Immature natural killer cell (primary cell): ENCODE measurements around the gene SHD. TPM values are rescaled to one million over a fixed set of nuclear protein-coding genes. Genes with fewer than 3 reads are reported as not detected.
A peak's percentile ranks its signal among the peaks of the same experiment; 100 is the strongest.
"Not testable (repeated sequence)": the region's sequence is repeated elsewhere in the genome, so short reads cannot be mapped to it uniquely, and the experiment has no call there.

Source experiments
- DNase-seq, 3 donors: peaks; one replicate each; pipeline ENCODE4 v3.0.0; 2022; ENCODE audit warnings: mixed read lengths in 1 of 3
- H3K27ac Mint-ChIP-seq, 6 donors: one replicate each; pipeline ENCODE4 v1.8.0; 2020; ENCODE audit warnings: mixed read lengths in 6 of 6, mild to moderate bottlenecking in 5 of 6, inconsistent platforms in 4 of 6, moderate library complexity in 3 of 6
- H3K27me3 Mint-ChIP-seq, 3 donors: one replicate each; pipeline ENCODE4 v1.8.0; 2020 to 2021; ENCODE audit warnings: low read depth in 3 of 3, mild to moderate bottlenecking in 3 of 3, mixed read lengths in 3 of 3, moderate library complexity in 3 of 3, inconsistent platforms in 1 of 3
- H3K36me3 Mint-ChIP-seq, 3 donors: one replicate each; pipeline ENCODE4 v1.8.0; 2020; ENCODE audit warnings: mixed read lengths in 3 of 3, inconsistent platforms in 2 of 3, mild to moderate bottlenecking in 2 of 3
- H3K4me1 Mint-ChIP-seq, 2 donors: one replicate each; pipeline ENCODE4 v1.8.0; 2020; ENCODE audit warnings: inconsistent platforms in 2 of 2, mild to moderate bottlenecking in 2 of 2, mixed read lengths in 2 of 2, moderate library complexity in 1 of 2
- H3K4me3 Mint-ChIP-seq, 5 donors: one replicate each; pipeline ENCODE4 v1.8.0; 2020; ENCODE audit warnings: mild to moderate bottlenecking in 5 of 5, mixed read lengths in 5 of 5, inconsistent platforms in 3 of 5, moderate library complexity in 3 of 5
- H3K9me3 Mint-ChIP-seq, 6 donors: one replicate each; pipeline ENCODE4 v1.8.0; 2020; ENCODE audit warnings: mild to moderate bottlenecking in 6 of 6, mixed read lengths in 6 of 6, inconsistent platforms in 4 of 6, moderate library complexity in 3 of 6
- polyA plus RNA-seq, 3 donors: library from polyadenylated mRNA; unstranded; fragments of 300-500 nt; fragmentation: Illumina TruSeq; gene quantifications; one replicate each; pipeline ENCODE4 v1.2.3, GENCODE V29; 2021

SHD gene
- polyA plus RNA-seq, 3 donors from 2014 or later, result not detected

DNA sequence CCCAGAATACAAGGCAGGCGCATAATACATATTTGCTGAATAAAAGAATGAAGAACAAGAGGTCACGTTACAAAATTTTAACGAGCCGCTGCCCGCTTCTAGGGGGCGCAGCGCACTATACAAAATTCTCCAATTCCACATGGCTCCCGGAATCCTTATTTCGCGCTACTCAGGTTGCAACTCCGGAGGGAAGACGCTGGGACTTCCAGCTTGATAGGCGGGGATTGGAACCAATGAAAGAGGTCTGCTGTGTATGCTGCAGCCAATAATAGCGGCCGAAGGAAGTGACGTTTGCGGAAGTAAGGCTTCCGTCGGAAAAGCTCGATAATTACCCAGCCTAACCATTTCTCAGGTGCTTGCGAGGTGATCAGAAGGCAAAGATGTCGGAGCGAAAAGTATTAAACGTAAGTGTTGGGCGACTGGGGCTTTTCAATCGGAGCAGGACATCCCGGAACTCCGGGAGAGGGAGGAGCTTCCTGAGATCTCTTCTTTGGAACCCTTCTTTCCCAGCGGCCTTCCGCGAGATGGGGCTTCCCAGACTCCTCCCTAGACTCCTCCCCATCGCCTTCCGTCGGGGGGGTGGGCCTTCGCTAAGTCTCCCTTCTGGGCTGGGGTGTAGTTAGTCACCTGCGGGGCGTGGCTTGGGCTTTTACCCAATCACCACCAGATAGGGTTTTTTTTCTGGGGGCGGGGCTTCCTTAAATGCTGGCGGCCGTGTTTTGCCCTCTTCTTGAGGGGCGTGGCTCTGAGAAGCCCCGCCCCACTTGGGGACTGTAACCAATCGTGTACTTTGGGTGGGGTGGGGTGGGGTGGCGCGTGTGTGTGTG is 32.1 kb upstream of the SHD start, which contains the start of gene YJU2:
YJU2 (plus strand) TSS at position 314 of the 827 bp plus-strand sequence; CDS start at position 381, 67 bp downstream.
- peak; percentile 98 to 99 (median 99) for DNase-seq
- Mint-ChIP-seq H3K9me3 (peaks cover 0 to 6% (median 3%) of the 10 kb centered on the region in 6 donors), H3K36me3 (peaks cover 12 to 30% (median 19%) of the 10 kb centered on the region in 3 donors), H3K27me3 (peaks cover 12 to 18% (median 13%) of the 10 kb centered on the region in 3 donors), H3K4me3 (peak within 1 kb of the TSS; percentile 97 to 99 (median 97)), H3K27ac (peak within 1 kb of the TSS; percentile 99 to 100 (median 100)), H3K4me1 (peaks cover 15 to 25% of the 10 kb centered on the region in 2 donors)

DNA sequence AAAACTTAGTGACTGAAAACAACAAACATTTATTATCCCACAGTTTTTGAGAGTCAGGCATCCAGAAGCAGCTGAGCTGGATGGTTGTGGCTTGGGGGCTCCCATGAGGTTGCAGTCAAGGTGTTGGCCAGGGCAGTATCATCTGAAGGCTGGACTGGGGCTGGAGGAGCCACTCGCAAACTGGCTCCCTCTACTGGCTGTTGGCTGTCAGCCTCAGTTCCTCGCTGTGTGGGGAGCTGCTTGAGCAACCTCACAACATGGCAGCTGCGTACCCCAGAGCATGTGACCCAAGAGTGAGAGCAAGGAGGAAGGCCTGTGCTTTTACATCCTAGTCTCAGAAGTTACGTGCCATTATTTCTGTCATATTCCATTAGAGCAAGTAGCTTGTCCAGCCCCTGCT is 22.5 kb upstream of the SHD start:
- Mint-ChIP-seq H3K4me1 (peaks cover 5 to 6% of the 10 kb centered on the region in 2 donors), H3K27ac (no peak overlapping the region), H3K9me3 (no peaks in the 10 kb centered on the region), H3K27me3 (peaks cover 0 to 6% (median 0%) of the 10 kb centered on the region in 3 donors), H3K36me3 (peaks cover 17 to 45% (median 34%) of the 10 kb centered on the region in 3 donors), H3K4me3 (no peak overlapping the region)
- DNase-seq, result no peak

DNA sequence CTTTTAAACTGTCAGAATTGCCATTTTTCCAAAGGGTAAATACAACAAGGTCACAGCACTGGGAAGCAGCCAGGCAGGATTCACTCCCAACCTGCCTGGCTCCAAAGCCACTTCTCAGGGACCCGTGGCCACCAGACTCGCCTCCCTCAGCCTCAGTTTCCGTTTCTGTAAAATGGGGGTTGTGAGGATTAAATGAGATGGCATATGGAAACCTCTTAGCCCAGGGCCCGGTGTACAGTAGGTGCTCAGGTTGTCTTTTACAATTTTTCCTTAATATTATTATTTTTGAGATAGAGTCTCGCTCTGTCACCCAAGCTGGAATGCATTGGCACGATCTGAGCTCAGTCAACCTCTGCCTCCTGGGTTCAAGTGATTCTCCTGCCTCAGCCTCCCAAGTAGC is 22.0 kb upstream of the SHD start:
- Mint-ChIP-seq H3K9me3 (no peaks in the 10 kb centered on the region), H3K36me3 (peaks cover 17 to 43% (median 34%) of the 10 kb centered on the region in 3 donors), H3K27ac (no peak overlapping the region), H3K4me3 (no peak overlapping the region), H3K4me1 (peaks cover 5 to 6% of the 10 kb centered on the region in 2 donors), H3K27me3 (peaks cover 0 to 6% (median 0%) of the 10 kb centered on the region in 3 donors)
- no peak for DNase-seq

DNA sequence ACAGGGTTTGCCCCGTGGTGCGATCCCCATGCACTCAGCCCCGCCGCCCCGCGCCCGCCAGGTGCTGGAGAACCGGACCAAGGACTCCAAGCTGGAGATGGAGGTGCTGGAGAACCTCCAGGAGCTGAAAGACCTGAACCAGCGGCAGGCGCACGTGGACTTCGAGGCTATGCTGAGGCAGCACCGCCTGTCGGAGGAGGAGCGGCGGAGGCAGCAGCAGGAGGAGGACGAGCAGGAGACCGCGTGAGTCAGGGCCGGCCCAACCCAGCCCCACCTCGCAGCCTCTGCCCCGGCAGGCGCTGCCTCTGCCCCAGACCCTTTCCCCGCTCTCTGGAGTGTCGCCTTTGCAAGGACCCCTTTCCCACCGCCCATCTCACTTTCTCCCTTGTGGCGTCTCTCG is 20.9 kb upstream of the SHD start:
- Mint-ChIP-seq H3K9me3 (no peaks in the 10 kb centered on the region), H3K27ac (no peak overlapping the region), H3K4me3 (no peak overlapping the region), H3K27me3 (peaks cover 0 to 6% (median 0%) of the 10 kb centered on the region in 3 donors), H3K36me3 (peaks cover 17 to 37% (median 34%) of the 10 kb centered on the region in 3 donors), H3K4me1 (peaks cover 6 to 9% of the 10 kb centered on the region in 2 donors)
- no peak for DNase-seq

DNA sequence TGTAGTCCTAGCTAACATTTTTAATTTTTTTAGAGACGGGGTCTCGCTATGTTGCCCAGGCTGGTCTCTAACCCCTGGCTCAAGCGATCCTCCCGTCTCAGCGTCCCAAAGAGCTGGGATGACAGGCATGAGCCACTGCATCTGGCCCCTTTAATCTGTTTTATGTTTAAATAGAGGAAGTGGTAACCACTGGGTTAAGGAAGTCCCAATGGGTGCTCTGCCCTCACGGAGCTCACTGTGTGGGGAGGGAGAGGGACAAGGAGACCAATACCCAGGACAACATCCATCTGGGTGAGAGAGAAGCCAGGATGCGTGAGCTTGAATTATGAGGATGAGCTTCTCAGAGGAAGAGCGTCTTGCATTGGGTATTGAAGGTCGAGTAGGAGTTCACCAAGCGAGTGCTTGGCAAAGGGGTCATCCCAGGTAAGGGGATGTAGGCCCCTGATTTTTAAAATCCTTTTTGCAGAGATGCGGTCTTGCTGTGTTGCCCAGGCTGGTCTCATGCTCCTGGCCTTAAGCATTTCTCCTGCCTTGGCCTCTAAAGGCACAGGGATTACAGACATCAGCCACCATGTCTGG is 18.4 kb upstream of the SHD start:
- peak overlapping the region in 1 of 5 donors; percentile 17 for H3K4me3 Mint-ChIP-seq
- H3K4me1 Mint-ChIP-seq, result peaks cover 30 to 31% of the 10 kb centered on the region in 2 donors
- H3K36me3 Mint-ChIP-seq, result peaks cover 13 to 28% (median 21%) of the 10 kb centered on the region in 3 donors
- H3K27ac Mint-ChIP-seq, result no peak overlapping the region
- H3K9me3 Mint-ChIP-seq, result no peaks in the 10 kb centered on the region
- H3K27me3 Mint-ChIP-seq, result peaks cover 12 to 17% (median 12%) of the 10 kb centered on the region in 3 donors
- DNase-seq, result no peak

DNA sequence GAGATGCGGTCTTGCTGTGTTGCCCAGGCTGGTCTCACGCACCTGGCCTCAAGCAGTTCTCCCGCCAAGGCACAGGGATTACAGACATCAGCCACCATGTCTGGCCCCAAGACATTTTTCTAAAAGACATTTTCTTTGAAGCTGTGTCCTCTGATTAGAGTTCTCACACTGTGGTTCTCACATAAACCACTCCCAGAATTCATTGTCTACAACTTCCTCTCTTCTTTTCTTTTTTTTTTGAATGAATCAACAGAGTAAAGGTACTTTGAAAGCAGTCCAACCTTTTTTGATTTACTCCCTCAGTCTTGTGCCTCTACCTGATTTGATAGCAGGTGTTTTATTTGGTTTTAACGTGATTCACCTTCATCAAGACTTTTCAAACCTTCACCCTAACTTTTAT is 14.3 kb upstream of the SHD start:
- Mint-ChIP-seq H3K4me3 (peak overlapping the region; percentile 80 to 90 (median 86)), H3K36me3 (peaks cover 13 to 33% (median 21%) of the 10 kb centered on the region in 3 donors)
- peak; percentile 72 to 73 (median 73) for DNase-seq

DNA sequence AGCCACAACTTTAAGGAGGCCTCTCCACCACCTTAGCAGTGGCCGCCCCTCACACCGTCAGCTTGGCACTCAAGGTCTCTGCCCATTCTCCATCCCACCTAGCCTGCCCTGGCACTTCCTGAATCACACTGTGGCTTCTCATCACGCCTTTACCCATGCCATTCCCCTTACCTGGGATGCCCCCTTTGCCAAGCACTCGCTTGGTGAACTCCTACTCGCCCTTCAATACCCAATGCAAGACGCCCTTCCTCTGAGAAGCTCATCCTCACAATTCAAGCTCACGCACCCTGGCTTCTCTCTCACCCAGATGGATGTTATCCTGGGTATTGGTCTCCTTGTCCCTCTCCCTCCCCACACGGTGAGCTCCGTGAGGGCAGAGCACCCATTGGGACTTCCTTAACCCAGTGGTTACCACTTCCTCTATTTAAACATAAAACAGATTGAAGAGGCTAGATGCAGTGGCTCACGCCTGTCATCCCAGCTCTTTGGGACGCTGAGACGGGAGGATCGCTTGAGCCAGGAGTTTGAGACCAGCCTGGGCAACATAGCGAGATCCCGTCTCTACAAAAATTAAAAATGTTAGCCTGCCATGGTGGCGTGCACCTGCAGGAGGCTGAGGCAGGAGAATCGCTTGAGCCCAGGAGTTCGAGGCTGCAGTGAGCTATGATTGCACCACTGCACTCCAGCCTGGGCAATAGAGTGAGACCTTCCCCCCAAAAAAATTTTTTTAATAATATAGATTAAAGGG is 12.6 kb upstream of the SHD start:
- Mint-ChIP-seq H3K4me1 (peaks cover 44 to 47% of the 10 kb centered on the region in 2 donors), H3K4me3 (peak overlapping the region; percentile 40 to 82 (median 76)), H3K27ac (peak overlapping the region; percentile 77 to 92 (median 88)), H3K9me3 (no peaks in the 10 kb centered on the region), H3K36me3 (peaks cover 13 to 32% (median 14%) of the 10 kb centered on the region in 3 donors), H3K27me3 (peaks cover 16 to 20% (median 16%) of the 10 kb centered on the region in 3 donors)
- no peak for DNase-seq

More for the DNA sequence above, 14.3 kb upstream of the SHD start:
- peak overlapping the region; percentile 85 to 94 (median 90) for H3K27ac Mint-ChIP-seq
- H3K27me3 Mint-ChIP-seq, result peaks cover 16 to 20% (median 18%) of the 10 kb centered on the region in 3 donors
- no peaks in the 10 kb centered on the region for H3K9me3 Mint-ChIP-seq
- H3K4me1 Mint-ChIP-seq, result peaks cover 49 to 51% of the 10 kb centered on the region in 2 donors

DNA sequence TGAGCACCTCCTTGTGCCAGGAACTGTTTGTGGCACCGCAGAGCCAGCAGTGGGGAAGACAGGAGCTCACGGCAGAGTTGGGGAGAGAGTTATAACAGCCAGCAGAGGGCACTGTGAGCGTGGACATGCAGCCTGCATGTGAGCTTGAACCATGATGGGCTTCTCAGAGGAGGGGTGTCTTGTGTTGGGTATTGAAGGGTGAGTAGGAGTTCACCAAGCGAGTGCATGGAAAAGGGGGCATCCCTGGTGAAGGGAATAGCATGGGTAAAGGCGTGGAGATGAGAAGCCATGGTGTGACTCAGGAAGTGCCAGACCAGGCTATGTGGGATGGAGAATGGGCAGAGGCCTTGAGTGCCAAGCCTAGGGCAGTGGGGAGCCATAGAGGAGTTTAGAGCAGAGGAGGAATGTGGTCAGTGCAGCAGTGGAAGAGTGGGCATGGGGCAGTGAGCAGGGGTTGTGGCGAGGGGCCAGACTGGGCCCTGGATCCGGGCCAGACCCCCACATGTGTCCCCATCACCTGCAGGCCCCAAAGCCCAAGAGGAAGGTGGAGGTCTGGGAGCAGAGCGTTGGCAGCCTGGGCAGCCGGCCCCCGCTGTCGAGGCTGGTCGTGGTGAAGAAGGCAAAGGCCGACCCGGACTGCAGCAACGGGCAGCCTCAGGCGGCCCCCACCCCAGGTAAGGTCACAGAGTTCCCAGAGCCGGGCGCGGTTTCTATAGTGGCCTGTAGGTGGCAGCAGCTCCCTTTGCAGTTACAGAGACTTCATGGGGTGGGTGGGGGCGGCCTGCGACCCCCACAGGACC is 11.8 kb upstream of the SHD start:
- H3K36me3 Mint-ChIP-seq, result peaks cover 16 to 36% (median 17%) of the 10 kb centered on the region in 3 donors
- DNase-seq, result peak; percentile 38 to 48 (median 45)
- no peaks in the 10 kb centered on the region for H3K9me3 Mint-ChIP-seq
- H3K4me1 Mint-ChIP-seq, result peaks cover 44 to 47% of the 10 kb centered on the region in 2 donors
- H3K4me3 Mint-ChIP-seq, result peak overlapping the region in 4 of 5 donors; percentile 7 to 49 (median 12)
- peak overlapping the region; percentile 26 to 93 (median 82) for H3K27ac Mint-ChIP-seq
- peaks cover 16 to 20% (median 16%) of the 10 kb centered on the region in 3 donors for H3K27me3 Mint-ChIP-seq

DNA sequence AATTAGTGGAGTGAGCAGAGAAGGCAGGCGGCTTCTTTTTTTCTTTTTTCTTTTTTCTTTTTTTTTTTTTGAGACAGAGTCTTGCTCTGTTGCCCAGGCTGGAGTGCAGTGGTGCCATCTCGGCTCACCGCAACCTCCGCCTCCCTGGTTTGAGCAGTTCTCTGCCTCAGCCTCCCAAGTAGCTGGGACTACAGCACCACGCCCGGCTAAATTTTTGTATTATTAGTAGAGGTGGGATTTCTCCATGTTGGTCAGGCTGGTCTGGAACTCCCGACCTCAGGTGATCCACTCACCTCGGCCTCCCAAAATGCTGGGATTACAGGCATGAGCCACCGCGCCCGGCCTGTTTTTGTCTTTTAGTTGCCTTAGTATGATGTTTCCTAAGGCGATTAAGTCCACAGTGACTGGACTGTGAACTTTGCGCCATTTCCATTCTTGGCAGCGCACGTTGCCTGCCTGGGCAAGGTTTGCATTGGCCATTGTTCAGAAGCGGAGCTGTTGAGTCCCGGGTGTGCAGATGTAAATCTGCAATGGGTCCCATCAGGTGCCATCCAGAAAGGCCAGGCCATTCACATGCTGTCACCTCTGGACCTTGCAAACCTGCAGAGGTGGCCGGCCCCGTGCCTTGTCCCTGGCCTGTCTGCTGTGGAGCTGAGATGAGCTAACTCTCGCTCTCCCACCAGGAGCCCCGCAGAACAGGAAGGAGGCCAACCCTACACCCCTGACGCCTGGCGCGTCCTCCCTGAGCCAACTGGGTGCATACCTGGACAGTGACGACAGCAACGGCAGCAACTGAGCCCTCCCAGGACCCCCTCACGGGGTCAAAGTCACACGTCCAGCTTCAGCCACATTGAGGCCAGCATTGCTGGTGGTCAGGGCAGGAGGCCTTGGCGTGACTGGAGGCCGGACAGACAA is 10.9 kb upstream of the SHD start:
- H3K4me1 Mint-ChIP-seq, result peaks cover 44% of the 10 kb centered on the region in 2 donors
- H3K27ac Mint-ChIP-seq, result peak overlapping the region in 1 of 6 donors; percentile 87
- no peak overlapping the region for H3K4me3 Mint-ChIP-seq
- DNase-seq, result no peak
- H3K27me3 Mint-ChIP-seq, result peaks cover 16 to 20% (median 18%) of the 10 kb centered on the region in 3 donors
- no peaks in the 10 kb centered on the region for H3K9me3 Mint-ChIP-seq
- H3K36me3 Mint-ChIP-seq, result peaks cover 16 to 36% (median 17%) of the 10 kb centered on the region in 3 donors

DNA sequence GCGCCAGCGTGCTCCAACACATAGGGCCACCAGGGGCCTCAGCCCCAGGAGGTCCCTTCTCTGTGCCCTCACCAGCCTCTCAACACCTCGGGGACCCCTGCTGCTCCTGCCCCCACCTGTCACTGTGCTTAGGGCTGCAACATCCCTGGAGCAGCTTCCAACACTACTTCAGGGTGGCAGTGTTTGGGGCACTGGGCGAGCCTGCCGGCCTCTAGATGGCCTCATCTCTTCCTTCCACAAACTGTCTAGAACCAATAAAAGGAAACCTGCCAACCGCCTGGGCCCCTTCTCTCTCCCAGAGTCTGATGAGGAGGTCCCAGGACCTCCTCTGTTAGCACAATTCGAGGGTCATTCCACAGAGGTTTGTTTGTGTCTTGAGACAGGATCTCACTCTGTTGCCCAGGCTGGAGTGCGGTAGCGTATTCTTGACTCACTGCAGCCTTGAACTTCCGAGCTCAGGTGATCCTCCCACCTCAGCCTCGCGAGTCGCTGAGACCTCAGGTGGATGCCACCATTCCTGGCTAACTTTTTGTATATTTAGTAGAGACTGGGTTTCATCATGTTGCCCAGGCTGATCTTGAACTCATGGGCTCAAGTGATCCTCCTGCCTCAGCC is 10.1 kb upstream of the SHD start:
- H3K27me3 Mint-ChIP-seq, result peaks cover 13 to 17% (median 14%) of the 10 kb centered on the region in 3 donors
- no peak for DNase-seq
- no peak overlapping the region for H3K4me3 Mint-ChIP-seq
- no peak overlapping the region for H3K27ac Mint-ChIP-seq
- H3K36me3 Mint-ChIP-seq, result peaks cover 16 to 36% (median 17%) of the 10 kb centered on the region in 3 donors
- H3K9me3 Mint-ChIP-seq, result no peaks in the 10 kb centered on the region
- peaks cover 37 to 38% of the 10 kb centered on the region in 2 donors for H3K4me1 Mint-ChIP-seq

DNA sequence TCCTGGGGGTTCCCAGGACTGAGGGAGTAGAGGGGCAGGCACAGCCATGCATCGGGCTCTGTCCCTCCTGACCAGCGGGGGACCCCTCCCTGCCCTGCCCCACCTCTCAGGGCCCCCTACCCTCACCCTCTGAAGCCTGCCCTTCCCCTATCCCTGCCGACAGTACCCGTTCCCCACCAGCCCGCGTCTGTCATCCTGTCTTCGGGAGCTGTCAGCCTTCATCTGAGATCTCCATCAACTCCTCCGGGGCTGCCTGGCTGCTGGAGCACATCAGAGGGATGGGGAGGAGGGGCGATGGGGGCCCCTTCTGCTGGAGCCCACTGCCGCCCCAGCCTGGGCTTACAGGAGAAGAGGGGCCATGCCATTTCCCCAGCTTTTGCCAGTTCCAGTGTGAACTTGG is 6.2 kb upstream of the SHD start:
- Mint-ChIP-seq H3K9me3 (no peaks in the 10 kb centered on the region), H3K27me3 (peaks cover 2 to 4% (median 4%) of the 10 kb centered on the region in 3 donors), H3K4me1 (peaks cover 0 to 2% of the 10 kb centered on the region in 2 donors), H3K4me3 (no peak overlapping the region), H3K36me3 (peaks cover 4 to 16% (median 6%) of the 10 kb centered on the region in 3 donors), H3K27ac (no peak overlapping the region)
- DNase-seq, result no peak

DNA sequence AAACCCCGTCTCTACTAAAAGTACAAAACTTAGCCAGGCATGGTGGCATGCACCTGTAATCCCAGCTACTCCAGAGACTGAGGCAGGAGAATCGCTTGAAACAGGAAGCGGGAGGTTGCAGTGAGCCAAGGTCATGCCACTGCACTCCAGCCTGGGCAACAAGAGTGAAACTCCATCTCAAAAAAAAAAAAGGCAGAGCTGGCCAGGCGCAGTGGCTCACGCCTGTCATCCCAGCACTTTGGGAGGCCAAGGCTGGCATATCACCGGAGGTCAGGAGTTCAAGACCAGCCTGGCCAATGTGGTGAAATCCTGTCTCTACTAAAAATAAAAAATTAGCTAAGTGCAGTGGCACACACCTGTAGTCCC is 4.8 kb upstream of the SHD start:
- H3K4me1 Mint-ChIP-seq, H3K27me3 Mint-ChIP-seq, DNase-seq, H3K4me3 Mint-ChIP-seq, H3K36me3 Mint-ChIP-seq, H3K27ac Mint-ChIP-seq, H3K9me3 Mint-ChIP-seq: not testable (repeated sequence)
